LNCAP (cell line): ENCODE data around the gene HNRNPA1.

Experiments
- TF ChIP-seq, protein P1 (sequence below): fragments of 450-650 bp; IDR thresholded peaks from 2 replicates; pipeline ENCODE4 v1.5.1; 2017; ENCODE audit warnings: mild to moderate bottlenecking

Gene HNRNPA1

DNA sequence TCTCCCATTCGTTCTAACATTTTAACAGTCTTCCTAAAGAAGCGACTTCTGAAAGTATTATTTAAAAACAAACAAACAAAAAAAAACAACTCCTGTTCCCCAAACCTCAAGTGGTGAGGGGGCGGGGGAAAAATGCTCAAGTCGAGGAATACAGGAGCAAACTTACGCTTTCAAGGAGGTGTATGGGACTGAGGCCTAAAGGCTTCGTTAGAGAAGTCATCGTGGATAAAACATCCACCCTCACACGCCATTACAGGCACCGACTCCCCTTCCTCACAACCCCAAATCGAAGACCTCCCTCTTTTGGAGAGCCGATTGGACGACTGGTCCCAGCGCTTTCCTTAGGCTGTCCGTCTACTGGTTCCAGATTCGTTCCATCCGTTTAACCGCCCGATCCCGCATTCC lies 1.3 kb upstream of the HNRNPA1 start:
- TF ChIP-seq, protein P1, sequence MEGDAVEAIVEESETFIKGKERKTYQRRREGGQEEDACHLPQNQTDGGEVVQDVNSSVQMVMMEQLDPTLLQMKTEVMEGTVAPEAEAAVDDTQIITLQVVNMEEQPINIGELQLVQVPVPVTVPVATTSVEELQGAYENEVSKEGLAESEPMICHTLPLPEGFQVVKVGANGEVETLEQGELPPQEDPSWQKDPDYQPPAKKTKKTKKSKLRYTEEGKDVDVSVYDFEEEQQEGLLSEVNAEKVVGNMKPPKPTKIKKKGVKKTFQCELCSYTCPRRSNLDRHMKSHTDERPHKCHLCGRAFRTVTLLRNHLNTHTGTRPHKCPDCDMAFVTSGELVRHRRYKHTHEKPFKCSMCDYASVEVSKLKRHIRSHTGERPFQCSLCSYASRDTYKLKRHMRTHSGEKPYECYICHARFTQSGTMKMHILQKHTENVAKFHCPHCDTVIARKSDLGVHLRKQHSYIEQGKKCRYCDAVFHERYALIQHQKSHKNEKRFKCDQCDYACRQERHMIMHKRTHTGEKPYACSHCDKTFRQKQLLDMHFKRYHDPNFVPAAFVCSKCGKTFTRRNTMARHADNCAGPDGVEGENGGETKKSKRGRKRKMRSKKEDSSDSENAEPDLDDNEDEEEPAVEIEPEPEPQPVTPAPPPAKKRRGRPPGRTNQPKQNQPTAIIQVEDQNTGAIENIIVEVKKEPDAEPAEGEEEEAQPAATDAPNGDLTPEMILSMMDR: no peak

DNA sequence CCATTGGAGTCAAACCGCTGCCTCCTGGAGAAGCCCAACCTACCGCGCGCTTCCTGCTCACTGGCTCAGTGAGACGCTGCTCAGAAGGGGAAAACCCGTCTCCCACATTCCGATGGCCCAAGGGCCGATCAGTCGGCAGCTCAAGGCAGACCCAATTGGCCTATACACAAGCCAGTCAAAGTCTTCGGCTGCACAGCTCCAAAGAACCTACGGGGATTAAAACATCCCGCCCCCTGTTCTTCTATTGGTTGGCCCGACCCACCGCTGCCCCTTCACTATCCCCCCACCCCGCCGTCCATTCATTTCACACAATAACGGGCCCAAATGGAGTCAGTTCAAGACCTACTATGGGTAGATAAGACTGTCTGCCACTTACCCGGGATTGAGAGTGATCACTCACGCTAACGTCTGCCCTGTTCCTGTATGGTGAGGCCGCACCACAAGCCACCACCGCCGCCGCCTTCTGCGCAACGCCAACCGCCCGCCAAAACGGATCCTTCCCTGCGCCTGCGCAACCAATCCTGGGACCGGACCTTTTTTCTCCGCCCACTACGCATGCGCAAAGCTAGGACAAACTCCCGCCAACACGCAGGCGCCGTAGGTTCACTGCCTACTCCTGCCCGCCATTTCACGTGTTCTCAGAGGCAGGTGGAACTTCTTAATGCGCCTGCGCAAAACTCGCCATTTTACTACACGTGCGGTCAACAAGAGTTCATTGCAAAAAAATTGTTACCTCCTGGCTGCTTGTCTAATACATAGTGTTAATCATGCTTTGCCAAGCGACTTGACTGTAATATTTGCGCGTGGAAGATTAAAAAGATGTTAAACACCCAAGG lies 676 bp upstream of the HNRNPA1 start, which contains the start of gene CBX5:
Gene CBX5 (minus strand): TSS at position 491 of the 836 bp plus-strand sequence. CDS start 22,472 bp downstream, outside the sequence.
- TF ChIP-seq, protein P1: no peak

DNA sequence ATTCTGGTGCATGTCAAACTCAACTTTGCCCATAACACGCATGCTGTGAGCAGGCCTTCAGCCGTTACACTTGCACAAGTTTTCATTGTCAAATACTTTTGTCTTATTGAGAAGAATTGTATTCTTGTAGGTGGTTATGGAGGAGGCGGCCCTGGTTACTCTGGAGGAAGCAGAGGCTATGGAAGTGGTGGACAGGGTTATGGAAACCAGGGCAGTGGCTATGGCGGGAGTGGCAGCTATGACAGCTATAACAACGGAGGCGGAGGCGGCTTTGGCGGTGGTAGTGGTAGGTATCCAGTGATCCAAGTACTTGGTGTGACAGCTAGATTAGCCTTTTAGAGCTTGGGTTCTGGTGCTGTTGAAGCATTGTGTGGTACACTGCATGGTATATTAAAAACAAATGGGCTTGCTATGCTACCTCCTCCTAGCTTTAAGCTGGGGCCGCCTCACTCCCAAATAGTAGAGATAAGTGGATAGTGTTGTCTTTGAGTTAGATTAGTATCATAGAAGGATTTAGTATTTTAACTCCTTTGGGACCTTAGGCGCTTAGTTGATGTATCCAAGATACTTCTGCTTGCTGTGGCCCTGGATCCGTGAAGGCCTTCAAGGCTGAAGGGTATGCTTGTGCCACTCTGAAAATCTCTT lies 2.5 kb downstream of the HNRNPA1 start:
- TF ChIP-seq, protein P1: no peak

DNA sequence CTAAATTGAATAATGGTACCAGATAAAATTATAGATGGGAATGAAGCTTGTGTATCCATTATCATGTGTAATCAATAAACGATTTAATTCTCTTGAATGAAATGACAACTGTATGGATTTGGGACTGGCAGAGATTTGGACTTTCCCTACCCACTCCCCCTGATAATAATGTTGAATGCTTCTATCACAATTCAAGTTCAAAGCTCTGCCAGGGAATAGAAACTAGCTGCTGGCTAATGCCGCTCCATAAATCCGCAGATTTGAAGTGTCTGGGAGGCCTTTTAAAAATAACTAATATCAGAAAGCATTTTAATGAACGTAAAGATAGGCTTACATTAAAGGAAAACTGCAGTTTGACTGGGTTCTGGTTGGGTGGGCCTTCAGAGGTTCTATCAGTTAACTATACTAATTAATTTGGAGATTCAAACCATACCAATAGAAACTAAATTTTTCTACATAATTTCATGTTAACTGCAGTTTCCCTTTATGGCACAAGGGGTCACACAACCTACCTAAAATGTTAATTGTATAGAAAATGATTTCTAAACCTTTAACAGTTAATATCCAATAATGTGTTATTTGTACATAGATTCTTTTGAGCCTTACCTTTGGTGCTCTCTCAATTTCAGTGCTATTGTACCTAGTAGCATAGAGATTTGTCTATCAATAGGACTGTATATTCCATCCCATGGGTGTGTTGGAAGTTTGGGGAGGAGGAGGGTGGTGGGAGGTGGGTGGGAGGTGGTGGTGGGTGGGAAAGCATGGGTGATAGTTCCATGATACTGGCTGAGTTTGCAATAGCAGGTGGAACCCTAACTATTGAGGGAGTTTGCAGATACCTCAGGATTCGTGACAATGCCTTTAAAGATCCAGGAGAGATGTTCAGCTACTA lies 4.9 kb downstream of the HNRNPA1 start:
- TF ChIP-seq, protein P1: 0 out of 2 replicates have a peak, but pooled peaks have one; percentile 21

DNA sequence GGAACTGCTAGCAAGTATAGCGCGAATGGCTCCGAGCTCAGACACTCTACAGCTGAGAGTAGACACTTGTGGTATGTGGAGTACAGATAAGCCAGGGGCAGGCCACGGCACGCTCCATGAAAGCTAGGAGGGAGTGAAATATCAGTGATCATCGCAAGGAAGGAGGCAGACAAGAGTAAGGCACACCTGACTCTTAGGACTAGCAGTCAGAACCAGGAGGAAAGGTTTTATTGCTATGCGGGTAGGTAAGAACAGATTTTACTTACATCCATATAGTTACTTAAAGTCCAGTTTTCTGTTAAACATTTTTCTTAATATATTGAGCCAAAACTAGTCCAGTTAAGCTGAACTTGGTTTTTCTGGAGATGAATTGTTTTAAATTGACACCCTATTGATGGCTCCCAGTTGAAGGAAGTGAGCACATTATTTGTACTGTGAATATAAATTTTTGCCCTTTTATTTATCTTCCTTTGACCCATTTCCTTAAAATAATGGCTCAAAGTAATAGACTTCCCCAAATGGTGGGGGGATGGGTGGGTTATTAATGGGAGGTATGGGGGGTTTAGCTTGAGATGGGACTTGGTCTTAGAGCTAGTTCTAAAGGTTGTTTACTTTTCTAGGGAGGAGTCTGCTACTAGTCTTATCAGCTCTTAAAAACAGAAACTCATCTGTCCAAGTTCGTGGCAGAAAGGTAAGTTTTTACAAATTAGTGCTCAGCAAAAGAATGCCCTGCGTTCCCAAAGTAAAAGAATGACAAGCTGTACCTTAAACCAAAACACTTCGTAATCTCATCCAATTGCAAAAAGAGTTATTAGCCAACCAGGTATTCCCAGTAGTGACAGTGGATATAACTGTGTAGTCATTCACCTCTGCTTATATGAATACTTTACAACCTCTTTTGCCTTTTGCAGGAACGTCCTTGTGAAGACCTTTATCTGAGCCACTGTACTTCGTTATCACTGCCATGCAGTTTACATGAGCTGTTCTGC lies 5.8 kb downstream of the HNRNPA1 start:
- TF ChIP-seq, protein P1: no peak

DNA sequence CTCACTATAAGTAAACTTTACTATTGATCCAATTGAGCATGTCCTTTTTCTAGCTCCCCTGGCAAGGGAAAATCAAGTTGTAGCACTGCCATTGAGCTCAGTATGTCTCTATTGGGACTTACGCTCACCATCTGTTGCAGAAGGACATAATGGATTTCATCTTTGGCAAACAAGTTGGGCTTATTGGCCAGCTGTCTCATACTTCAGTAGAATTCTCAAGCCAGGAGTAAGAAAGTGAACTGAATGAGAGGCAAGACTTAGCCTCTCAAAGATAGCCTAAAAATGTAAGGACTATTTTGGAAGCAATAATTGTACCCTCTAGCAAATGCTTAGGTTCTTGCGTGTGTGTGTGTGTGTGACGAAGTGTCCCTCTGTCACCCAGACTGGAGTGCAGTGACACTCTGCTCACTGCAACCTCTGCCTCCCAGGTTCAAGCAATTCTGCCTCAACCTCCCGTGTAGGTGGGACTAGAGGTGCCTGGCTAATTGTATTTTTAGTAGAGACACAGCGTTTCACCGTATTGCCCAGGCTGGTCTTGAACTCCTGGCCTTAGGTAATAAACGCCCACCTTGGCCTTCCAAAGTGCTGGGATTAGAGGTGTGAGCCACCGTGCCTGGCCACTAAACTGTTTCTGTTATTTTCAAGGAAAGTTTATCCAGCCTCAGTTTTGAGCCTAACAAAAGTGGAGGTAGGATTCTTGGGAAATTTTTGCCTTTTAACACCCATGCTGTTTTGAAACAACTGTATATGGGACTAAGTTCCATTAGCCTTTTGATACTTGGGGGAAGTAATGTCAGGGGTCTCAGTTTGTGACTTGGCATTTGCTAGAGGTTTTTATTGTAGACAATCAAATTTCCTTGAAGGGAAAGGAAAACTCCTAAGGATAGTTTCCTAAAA lies 7.0 kb downstream of the HNRNPA1 start:
- TF ChIP-seq, protein P1: no peak
